ENCODE measurements around the gene SELENOO. TPM values are rescaled to one million over a fixed set of nuclear protein-coding genes. Genes with fewer than 3 reads are reported as not detected.

Gene SELENOO
- total and polyA plus RNA-seq, 2 experiments from 2014 or later = 31.6 to 37.7 TPM

- H3K4me3 ChIP-seq = no peak overlapping the region
- H4K20me1 ChIP-seq (ENCODE audit: insufficient read depth, poor library complexity, severe bottlenecking) = no peaks in the 10 kb centered on the region
- no peak overlapping the region for H2AFZ ChIP-seq
- TF ChIP-seq CTCF (IDR thresholded peaks at IDR 0.05; ENCODE audit: poor library complexity) (no peak), EZH2phosphoT487 (IDR thresholded peaks at IDR 0.05; ENCODE audit: low read depth, severe bottlenecking, unreplicated experiment) (no peak), EZH2 (IDR thresholded peaks at IDR 0.05; ENCODE audit: borderline replicate concordance) (no peak)
- H3K27me3 ChIP-seq = no peaks in the 10 kb centered on the region
- WGBS (ENCODE audit: low lambda C conversion rate, missing lambda C conversion rate) = 90% methylated on average over 8 of the region's 8 CpGs
- no peaks in the 10 kb centered on the region for H3K36me3 ChIP-seq (replicated peaks; ENCODE audit: insufficient read depth, low read depth)
- H3K9me2 ChIP-seq (replicated peaks; ENCODE audit: insufficient read depth) = no peaks in the 10 kb centered on the region
- H3K9me3 ChIP-seq (ENCODE audit: low read depth) = no peaks in the 10 kb centered on the region
- DNase-seq (ENCODE audit: low spot score) = no peak
- no peak overlapping the region for H3K27ac ChIP-seq
- H3K4me1 ChIP-seq (ENCODE audit: insufficient read depth) = peaks cover 13% of the 10 kb centered on the region
- no peak overlapping the region for H3K4me2 ChIP-seq
- peaks cover 10% of the 10 kb centered on the region for H3K79me2 ChIP-seq
These were observed 53.1 kb downstream of the SELENOO start for GRCh38 chr22:50253941-50254340.

GRCh38 chr22:50255099-50255498, 54.3 kb downstream of the SELENOO start:
- Histone ChIP-seq H2AFZ (no peak overlapping the region), H3K4me3 (no peak overlapping the region), H3K79me2 (peaks cover 1% of the 10 kb centered on the region), H4K20me1 (ENCODE audit: insufficient read depth, poor library complexity, severe bottlenecking) (no peaks in the 10 kb centered on the region), H3K4me1 (ENCODE audit: insufficient read depth) (peaks cover 7% of the 10 kb centered on the region), H3K9me2 (replicated peaks; ENCODE audit: insufficient read depth) (no peaks in the 10 kb centered on the region), H3K27me3 (no peaks in the 10 kb centered on the region), H3K4me2 (no peak overlapping the region), H3K27ac (no peak overlapping the region), H3K9me3 (ENCODE audit: low read depth) (no peaks in the 10 kb centered on the region), H3K36me3 (replicated peaks; ENCODE audit: insufficient read depth, low read depth) (no peaks in the 10 kb centered on the region)
- no peak for DNase-seq (ENCODE audit: low spot score)
- TF ChIP-seq EZH2phosphoT487 (IDR thresholded peaks at IDR 0.05; ENCODE audit: low read depth, severe bottlenecking, unreplicated experiment) (no peak), CTCF (IDR thresholded peaks at IDR 0.05; ENCODE audit: poor library complexity) (no peak), EZH2 (IDR thresholded peaks at IDR 0.05; ENCODE audit: borderline replicate concordance) (no peak)
- WGBS (ENCODE audit: low lambda C conversion rate, missing lambda C conversion rate) = 96% methylated on average over 19 of the region's 19 CpGs

GRCh38 chr22:50255607-50256006, 54.8 kb downstream of the SELENOO start:
- H4K20me1 ChIP-seq (ENCODE audit: insufficient read depth, poor library complexity, severe bottlenecking) = no peaks in the 10 kb centered on the region
- no peak overlapping the region for H3K27ac ChIP-seq
- WGBS (ENCODE audit: low lambda C conversion rate, missing lambda C conversion rate) = 94% methylated on average over 15 of the region's 17 CpGs
- H3K9me2 ChIP-seq (replicated peaks; ENCODE audit: insufficient read depth) = no peaks in the 10 kb centered on the region
- no peaks in the 10 kb centered on the region for H3K27me3 ChIP-seq
- H3K36me3 ChIP-seq (replicated peaks; ENCODE audit: insufficient read depth, low read depth) = no peaks in the 10 kb centered on the region
- TF ChIP-seq CTCF (IDR thresholded peaks at IDR 0.05; ENCODE audit: poor library complexity) = no peak
- TF ChIP-seq EZH2phosphoT487 (IDR thresholded peaks at IDR 0.05; ENCODE audit: low read depth, severe bottlenecking, unreplicated experiment) = no peak
- TF ChIP-seq EZH2 (IDR thresholded peaks at IDR 0.05; ENCODE audit: borderline replicate concordance) = no peak
- no peak overlapping the region for H2AFZ ChIP-seq
- H3K4me2 ChIP-seq = no peak overlapping the region
- H3K4me3 ChIP-seq = no peak overlapping the region
- peaks cover 2% of the 10 kb centered on the region for H3K4me1 ChIP-seq (ENCODE audit: insufficient read depth)
- DNase-seq (ENCODE audit: low spot score) = no peak
- no peaks in the 10 kb centered on the region for H3K9me3 ChIP-seq (ENCODE audit: low read depth)
- H3K79me2 ChIP-seq = no peaks in the 10 kb centered on the region

Data from hepatocyte (in vitro differentiated cells).